HEK293 (cell line): Measurements from ENCODE around the gene RGL3.

Source experiments
- CTCF ChIA-PET: fragments of 350-600 bp; formaldehyde crosslinking; extraction: SDS; loops from one replicate; lab custom pipeline; 2021; ENCODE audit warnings: antibody characterized with exemption; lab: Yijun Ruan, JAX
- POLR2A ChIA-PET: fragments of 300-600 bp; formaldehyde crosslinking; extraction: SDS; loops from one replicate; lab custom pipeline; 2020; ENCODE audit warnings: antibody characterized with exemption, inconsistent platforms; lab: Yijun Ruan, JAX
- H3K27ac ChIP-seq: fragments of 200-500 bp; sonication (Bioruptor generic); 2 replicates; pipeline ENCODE4 v1.5.1; 2014; ENCODE audit warnings: low read depth, low read length, control low read depth, inconsistent platforms; ENCODE audit errors: extremely low read depth
- H3K36me3 ChIP-seq, 2 experiments: fragments of 200-500 bp in 1 of 2; sonication (Bioruptor generic) in 1 of 2; 1 replicate in 1 of 2; 2 replicates in 1 of 2; pipeline ENCODE4 v1.5.1; 2014 to 2017; ENCODE audit warnings: inconsistent platforms in 2 of 2, low read length in 2 of 2; ENCODE audit not compliant: control insufficient read depth in 2 of 2, insufficient read depth in 1 of 2
- H3K4me1 ChIP-seq: fragments of 200-500 bp; sonication (Bioruptor generic); 2 replicates; pipeline ENCODE4 v1.5.1; 2014; ENCODE audit warnings: mild to moderate bottlenecking, low read length, inconsistent platforms; ENCODE audit not compliant: control insufficient read depth, insufficient read depth
- H3K4me3 ChIP-seq: 2 replicates; pipeline ENCODE4 v1.5.1; 2011; ENCODE audit warnings: low read depth, mild to moderate bottlenecking, control low read depth, low read length, moderate library complexity
- H3K9me3 ChIP-seq: fragments of 200-500 bp; sonication (Bioruptor generic); 2 replicates; pipeline ENCODE4 v1.5.1; 2014; ENCODE audit warnings: low read depth, low read length, inconsistent platforms; ENCODE audit not compliant: control insufficient read depth, insufficient read depth
- FEZF1 ChIP-seq: fragments of 450-650 bp; formaldehyde crosslinking; IDR thresholded peaks from 2 replicates; pipeline ENCODE4 v1.5.1; 2016; ENCODE audit warnings: missing biosample characterization, missing genetic modification characterization
- GFI1B ChIP-seq: fragments of 450-650 bp; formaldehyde crosslinking; IDR thresholded peaks from 2 replicates; pipeline ENCODE4 v1.5.1; 2016; ENCODE audit warnings: missing biosample characterization, missing genetic modification characterization
- HOXA7 ChIP-seq: sonication (generic); formaldehyde crosslinking; IDR thresholded peaks from 2 replicates; pipeline ENCODE4 v1.8.1; 2022; ENCODE audit warnings: missing genetic modification reagents, borderline replicate concordance
- KLF9 ChIP-seq: fragments of 450-650 bp; formaldehyde crosslinking; IDR thresholded peaks from 2 replicates; pipeline ENCODE4 v1.5.1; 2016; ENCODE audit warnings: missing biosample characterization, missing genetic modification characterization, low read depth
- OSR2 ChIP-seq: fragments of 450-650 bp; formaldehyde crosslinking; IDR thresholded peaks from 2 replicates; pipeline ENCODE4 v1.5.1; 2016; ENCODE audit warnings: missing biosample characterization, missing genetic modification characterization
- SCRT1 ChIP-seq: fragments of 450-650 bp; formaldehyde crosslinking; IDR thresholded peaks from 2 replicates; pipeline ENCODE4 v1.5.1; 2016; ENCODE audit warnings: missing biosample characterization, missing genetic modification characterization, borderline replicate concordance
- SCRT2 ChIP-seq: fragments of 450-650 bp; formaldehyde crosslinking; IDR thresholded peaks from 2 replicates; pipeline ENCODE4 v1.5.1; 2016; ENCODE audit warnings: missing biosample characterization, missing genetic modification characterization
- SP7 ChIP-seq: fragments of 450-650 bp; formaldehyde crosslinking; IDR thresholded peaks from 2 replicates; pipeline ENCODE4 v1.5.1; 2016; ENCODE audit warnings: missing biosample characterization, missing genetic modification characterization
- WT1 ChIP-seq: fragments of 450-650 bp; formaldehyde crosslinking; IDR thresholded peaks from 2 replicates; pipeline ENCODE4 v1.5.1; 2016; ENCODE audit warnings: missing biosample characterization, missing genetic modification characterization
- YY2 ChIP-seq: fragments of 450-650 bp; formaldehyde crosslinking; IDR thresholded peaks from 2 replicates; pipeline ENCODE4 v1.5.1; 2016; ENCODE audit warnings: missing biosample characterization, missing genetic modification characterization
- ZFP69B ChIP-seq: fragments of 450-650 bp; formaldehyde crosslinking; IDR thresholded peaks from 2 replicates; pipeline ENCODE4 v1.5.1; 2016; ENCODE audit warnings: missing biosample characterization, missing genetic modification characterization
- ZNF146 ChIP-seq: fragments of 450-650 bp; formaldehyde crosslinking; IDR thresholded peaks from 2 replicates; pipeline ENCODE4 v1.5.1; 2016; ENCODE audit warnings: missing biosample characterization, missing genetic modification characterization
- ZNF23 ChIP-seq: fragments of 450-650 bp; formaldehyde crosslinking; IDR thresholded peaks from 2 replicates; pipeline ENCODE4 v1.5.1; 2016; ENCODE audit warnings: missing biosample characterization, missing genetic modification characterization, borderline replicate concordance
- ZNF248 ChIP-seq: fragments of 450-650 bp; formaldehyde crosslinking; IDR thresholded peaks from 2 replicates; pipeline ENCODE4 v1.5.1; 2017; ENCODE audit warnings: missing biosample characterization, missing genetic modification characterization
- ZNF266 ChIP-seq: fragments of 450-650 bp; formaldehyde crosslinking; IDR thresholded peaks from 2 replicates; pipeline ENCODE4 v1.5.1; 2016; ENCODE audit warnings: missing biosample characterization, missing genetic modification characterization, low read depth
- ZNF280C ChIP-seq: fragments of 450-650 bp; formaldehyde crosslinking; IDR thresholded peaks from 2 replicates; pipeline ENCODE4 v1.5.1; 2016; ENCODE audit warnings: missing biosample characterization, missing genetic modification characterization
- ZNF292 ChIP-seq: fragments of 450-650 bp; formaldehyde crosslinking; IDR thresholded peaks from 2 replicates; pipeline ENCODE4 v1.5.1; 2016; ENCODE audit warnings: low read depth, missing biosample characterization, missing genetic modification characterization, borderline replicate concordance
- ZNF449 ChIP-seq: fragments of 450-650 bp; formaldehyde crosslinking; IDR thresholded peaks from 2 replicates; pipeline ENCODE4 v1.5.1; 2017; ENCODE audit warnings: missing biosample characterization, mild to moderate bottlenecking, missing genetic modification characterization, moderate library complexity
- ZNF596 ChIP-seq: fragments of 450-650 bp; IDR thresholded peaks from 2 replicates; pipeline ENCODE4 v1.5.0; 2018; ENCODE audit warnings: missing biosample characterization, mild to moderate bottlenecking, missing genetic modification characterization, moderate library complexity
- ZNF623 ChIP-seq: fragments of 450-650 bp; formaldehyde crosslinking; IDR thresholded peaks from 2 replicates; pipeline ENCODE4 v1.5.1; 2016; ENCODE audit warnings: missing biosample characterization, missing genetic modification characterization
- ZNF624 ChIP-seq: fragments of 450-650 bp; formaldehyde crosslinking; IDR thresholded peaks from 2 replicates; pipeline ENCODE4 v1.5.1; 2017; ENCODE audit warnings: missing biosample characterization, missing genetic modification characterization
- ZNF701 ChIP-seq: fragments of 450-650 bp; formaldehyde crosslinking; IDR thresholded peaks from 2 replicates; pipeline ENCODE4 v1.5.1; 2016; ENCODE audit warnings: missing biosample characterization, missing genetic modification characterization
- ZNF837 ChIP-seq: fragments of 450-650 bp; formaldehyde crosslinking; IDR thresholded peaks from 2 replicates; pipeline ENCODE4 v1.5.1; 2016; ENCODE audit warnings: missing biosample characterization, missing genetic modification characterization
- ZNF843 ChIP-seq: fragments of 450-650 bp; formaldehyde crosslinking; IDR thresholded peaks from 2 replicates; pipeline ENCODE4 v1.5.1; 2016; ENCODE audit warnings: missing biosample characterization, missing genetic modification characterization

RGL3 gene

GRCh38 chr19:11446271-11446651, 27.1 kb upstream of the RGL3 start:
- H3K9me3 ChIP-seq: no peaks in the 10 kb centered on the region
- no peak overlapping the region for H3K4me3 ChIP-seq
- POLR2A ChIA-PET: interaction anchor here (1.1 to 2.0 kb wide), 5 partner anchors 11 to 152 kb away, joined by 3 to 8 read pairs (median 5); partner anchors contain the start of genes EPOR, ODAD3, PRKCSH and SWSAP1
- H3K27ac ChIP-seq: no peak overlapping the region
- CTCF ChIA-PET: interaction anchor here (0.6 to 2.1 kb wide), 12 partner anchors 9 to 203 kb away, joined by 3 to 10 read pairs (median 4); partner anchors contain the start of genes CCDC159, EPOR and TMEM205
- peaks cover 25 to 85% of the 10 kb centered on the region in 2 experiments; a peak in 2 of 3 replicates for H3K36me3 ChIP-seq
- no peak for TF ChIP-seq ZNF280C
- no peak for TF ChIP-seq ZNF843
- no peak; the same call in 1 of the 2 replicates for TF ChIP-seq KLF9 (tag by site-specific recombination)
- no peak for TF ChIP-seq WT1 (tag by site-specific recombination)
- no peak for TF ChIP-seq ZNF449
- no peak for TF ChIP-seq YY2 (tag by site-specific recombination)
- no peak for TF ChIP-seq SP7
- no peak for TF ChIP-seq OSR2 (tag by site-specific recombination)
- no peak for TF ChIP-seq HOXA7 (CRISPR knock-in tag)
- no peak for TF ChIP-seq ZNF596 (tag by site-specific recombination)
- TF ChIP-seq ZFP69B (tag by site-specific recombination): no peak
- no peak for TF ChIP-seq SCRT1 (tag by site-specific recombination)
- TF ChIP-seq ZNF292: no peak
- TF ChIP-seq ZNF146 (tag by site-specific recombination): no peak
- TF ChIP-seq ZNF623 (tag by site-specific recombination): no peak
- TF ChIP-seq FEZF1 (tag by site-specific recombination): no peak
- no peak for TF ChIP-seq ZNF23
- TF ChIP-seq SCRT2 (tag by site-specific recombination): no peak
- TF ChIP-seq, all 188 proteins: peak for 0
- H3K4me1 ChIP-seq: no peaks in the 10 kb centered on the region

GRCh38 chr19:11445141-11445540, 26.0 kb upstream of the RGL3 start:
- TF ChIP-seq ZNF624 (tag by site-specific recombination): no peak
- TF ChIP-seq OSR2 (tag by site-specific recombination): no peak
- no peak for TF ChIP-seq ZNF701 (tag by site-specific recombination)
- no peak for TF ChIP-seq ZNF248
- no peak for TF ChIP-seq ZNF837 (tag by site-specific recombination)
- no peak for TF ChIP-seq GFI1B (tag by site-specific recombination)
- no peak for TF ChIP-seq ZNF266 (tag by site-specific recombination)
- ChIA-PET CTCF (interaction anchor here (1.0 to 2.1 kb wide), 7 partner anchors 11 to 151 kb away, joined by 3 to 10 read pairs (median 5); partner anchors contain the start of genes CCDC159, EPOR and TMEM205), POLR2A (interaction anchor here (0.6 to 2.0 kb wide), 6 partner anchors 10 to 151 kb away, joined by 3 to 8 read pairs (median 6); partner anchors contain the start of genes EPOR, ODAD3 and PRKCSH)
- no peaks in the 10 kb centered on the region for H3K9me3 ChIP-seq
- no peaks in the 10 kb centered on the region for H3K4me1 ChIP-seq
- H3K27ac ChIP-seq: no peak overlapping the region
- H3K36me3 ChIP-seq: peaks cover 21 to 84% of the 10 kb centered on the region in 2 experiments; a peak in 2 of 3 replicates
- no peak overlapping the region for H3K4me3 ChIP-seq
